ENCODE data around the gene CHCT1.

CHCT1 gene

GRCh38 chr17:60463157-60463835 lies 41.0 kb downstream of the CHCT1 start:
- no peaks in the 10 kb centered on the region for H3K27me3 ChIP-seq (ENCODE audit: control insufficient read depth, insufficient read depth, low read length, poor library complexity, severe bottlenecking)
- no peak overlapping the region for H3K4me3 ChIP-seq (ENCODE audit: insufficient read depth, low read depth, low read length)
- no peaks in the 10 kb centered on the region for H3K9me3 ChIP-seq (ENCODE audit: control insufficient read depth, low read length)
- no peak overlapping the region for H3K27ac ChIP-seq (ENCODE audit: insufficient read depth, low read depth, low read length, poor library complexity, severe bottlenecking)
- H3K4me1 ChIP-seq (ENCODE audit: control insufficient read depth, insufficient read depth, low read length) = no peaks in the 10 kb centered on the region
- H3K36me3 ChIP-seq (ENCODE audit: control insufficient read depth, insufficient read depth, low read length) = peaks cover 27% of the 10 kb centered on the region
- WGBS, 2 experiments = 94% methylated on average over 3 of the region's 4 CpGs

- WGBS, 2 experiments = 100% methylated on average over 1 of the region's 1 CpG
- H3K36me3 ChIP-seq (ENCODE audit: control insufficient read depth, insufficient read depth, low read length) = peaks cover 26% of the 10 kb centered on the region
- no peaks in the 10 kb centered on the region for H3K4me1 ChIP-seq (ENCODE audit: control insufficient read depth, insufficient read depth, low read length)
These were observed 42.1 kb downstream of the CHCT1 start for GRCh38 chr17:60464343-60464742.

GRCh38 chr17:60468371-60468770 lies 46.1 kb downstream of the CHCT1 start:
- no peak overlapping the region for H3K27ac ChIP-seq (ENCODE audit: insufficient read depth, low read depth, low read length, poor library complexity, severe bottlenecking)
- no peaks in the 10 kb centered on the region for H3K27me3 ChIP-seq (ENCODE audit: control insufficient read depth, insufficient read depth, low read length, poor library complexity, severe bottlenecking)
- no peaks in the 10 kb centered on the region for H3K9me3 ChIP-seq (ENCODE audit: control insufficient read depth, low read length)
- no peak overlapping the region for H3K4me3 ChIP-seq (ENCODE audit: insufficient read depth, low read depth, low read length)
- peaks cover 4% of the 10 kb centered on the region for H3K36me3 ChIP-seq (ENCODE audit: control insufficient read depth, insufficient read depth, low read length)
- H3K4me1 ChIP-seq (ENCODE audit: control insufficient read depth, insufficient read depth, low read length) = no peaks in the 10 kb centered on the region

More at GRCh38 chr17:60464343-60464742, 42.1 kb downstream of the CHCT1 start:
- Histone ChIP-seq H3K4me3 (ENCODE audit: insufficient read depth, low read depth, low read length) (no peak overlapping the region), H3K27ac (ENCODE audit: insufficient read depth, low read depth, low read length, poor library complexity, severe bottlenecking) (no peak overlapping the region), H3K27me3 (ENCODE audit: control insufficient read depth, insufficient read depth, low read length, poor library complexity, severe bottlenecking) (no peaks in the 10 kb centered on the region), H3K9me3 (ENCODE audit: control insufficient read depth, low read length) (no peaks in the 10 kb centered on the region)

- Histone ChIP-seq H3K4me3 (ENCODE audit: insufficient read depth, low read depth, low read length) (no peak overlapping the region), H3K4me1 (ENCODE audit: control insufficient read depth, insufficient read depth, low read length) (no peaks in the 10 kb centered on the region), H3K9me3 (ENCODE audit: control insufficient read depth, low read length) (no peaks in the 10 kb centered on the region), H3K27ac (ENCODE audit: insufficient read depth, low read depth, low read length, poor library complexity, severe bottlenecking) (no peak overlapping the region), H3K27me3 (ENCODE audit: control insufficient read depth, insufficient read depth, low read length, poor library complexity, severe bottlenecking) (no peaks in the 10 kb centered on the region), H3K36me3 (ENCODE audit: control insufficient read depth, insufficient read depth, low read length) (no peaks in the 10 kb centered on the region)
- 89 to 96% methylated on average over 3 to 4 of the region's 4 CpGs for WGBS, 2 experiments
These were observed 49.2 kb downstream of the CHCT1 start for GRCh38 chr17:60471451-60471850.

- 96 to 100% methylated on average over 1 of the region's 1 CpG for WGBS, 2 experiments
- Histone ChIP-seq H3K36me3 (ENCODE audit: control insufficient read depth, insufficient read depth, low read length) (no peaks in the 10 kb centered on the region), H3K27ac (ENCODE audit: insufficient read depth, low read depth, low read length, poor library complexity, severe bottlenecking) (no peak overlapping the region), H3K4me3 (ENCODE audit: insufficient read depth, low read depth, low read length) (no peak overlapping the region), H3K9me3 (ENCODE audit: control insufficient read depth, low read length) (no peaks in the 10 kb centered on the region), H3K27me3 (ENCODE audit: control insufficient read depth, insufficient read depth, low read length, poor library complexity, severe bottlenecking) (no peaks in the 10 kb centered on the region), H3K4me1 (ENCODE audit: control insufficient read depth, insufficient read depth, low read length) (no peaks in the 10 kb centered on the region)
These were observed 50.2 kb downstream of the CHCT1 start for GRCh38 chr17:60472449-60472848.

- no peak overlapping the region for H3K27ac ChIP-seq (ENCODE audit: insufficient read depth, low read depth, low read length, poor library complexity, severe bottlenecking)
- no peaks in the 10 kb centered on the region for H3K27me3 ChIP-seq (ENCODE audit: control insufficient read depth, insufficient read depth, low read length, poor library complexity, severe bottlenecking)
- no peaks in the 10 kb centered on the region for H3K9me3 ChIP-seq (ENCODE audit: control insufficient read depth, low read length)
- no peaks in the 10 kb centered on the region for H3K4me1 ChIP-seq (ENCODE audit: control insufficient read depth, insufficient read depth, low read length)
- H3K4me3 ChIP-seq (ENCODE audit: insufficient read depth, low read depth, low read length) = no peak overlapping the region
- no peaks in the 10 kb centered on the region for H3K36me3 ChIP-seq (ENCODE audit: control insufficient read depth, insufficient read depth, low read length)
These were observed 51.5 kb downstream of the CHCT1 start for GRCh38 chr17:60473788-60474187.

Measured in ectodermal cell (in vitro differentiated cells).